Mesothelial cell of epicardium (in vitro differentiated cells): ENCODE results near the gene DHX38. TPM values are rescaled to one million over a fixed set of nuclear protein-coding genes. Genes with fewer than 3 reads are reported as not detected.

Experiments used
- DNase-seq, 2 experiments: peaks; one replicate each; pipeline ENCODE4 v3.0.0; 2021; ENCODE audit warnings: low spot score in 2 of 2; ENCODE audit not compliant: unreplicated experiment in 2 of 2
- H3K27ac Mint-ChIP-seq: 2 replicates; pipeline ENCODE4 v1.8.0; 2021; ENCODE audit warnings: mixed read lengths
- H3K27me3 Mint-ChIP-seq: 2 replicates; pipeline ENCODE4 v1.8.0; 2021; ENCODE audit warnings: low read depth, mixed read lengths
- H3K36me3 Mint-ChIP-seq: 2 replicates; pipeline ENCODE4 v1.8.0; 2021; ENCODE audit warnings: mixed read lengths
- H3K4me1 Mint-ChIP-seq: 2 replicates; pipeline ENCODE4 v1.8.0; 2021; ENCODE audit warnings: mixed read lengths
- H3K4me3 Mint-ChIP-seq: 2 replicates; pipeline ENCODE4 v1.8.0; 2021; ENCODE audit warnings: mild to moderate bottlenecking, moderate library complexity, mixed read lengths
- H3K9me3 Mint-ChIP-seq: 2 replicates; pipeline ENCODE4 v1.8.0; 2021; ENCODE audit warnings: mixed read lengths
- total RNA-seq: library from RNA; stranded (reverse); gene quantifications from 3 replicates; pipeline ENCODE4 v1.2.1, GENCODE V29; 2021
- TF ChIP-seq, protein P1 (sequence below): fragments of 200-600 bp; sonication (generic); IDR thresholded peaks from one replicate; pipeline ENCODE4 v1.5.0; 2021; ENCODE audit warnings: antibody characterized with exemption; ENCODE audit not compliant: unreplicated experiment

The DHX38 gene
- total RNA-seq, 1 donor from 2014 or later: 90.9 TPM

DNA sequence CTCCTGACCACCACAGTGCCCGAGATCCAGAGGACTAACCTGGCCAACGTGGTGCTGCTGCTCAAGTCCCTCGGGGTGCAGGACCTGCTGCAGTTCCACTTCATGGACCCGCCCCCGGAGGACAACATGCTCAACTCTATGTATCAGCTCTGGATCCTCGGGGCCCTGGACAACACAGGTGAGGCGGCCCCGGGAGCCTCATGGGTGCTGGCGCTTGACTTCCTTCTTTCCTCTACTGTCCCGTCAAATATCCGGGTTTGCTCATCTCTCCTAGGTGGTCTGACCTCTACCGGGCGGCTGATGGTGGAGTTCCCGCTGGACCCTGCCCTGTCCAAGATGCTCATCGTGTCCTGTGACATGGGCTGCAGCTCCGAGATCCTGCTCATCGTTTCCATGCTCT is 13.7 kb downstream of the DHX38 start:
- peaks cover 61% of the 10 kb centered on the region for H3K36me3 Mint-ChIP-seq
- no peak overlapping the region for H3K4me3 Mint-ChIP-seq
- TF ChIP-seq, protein P1, sequence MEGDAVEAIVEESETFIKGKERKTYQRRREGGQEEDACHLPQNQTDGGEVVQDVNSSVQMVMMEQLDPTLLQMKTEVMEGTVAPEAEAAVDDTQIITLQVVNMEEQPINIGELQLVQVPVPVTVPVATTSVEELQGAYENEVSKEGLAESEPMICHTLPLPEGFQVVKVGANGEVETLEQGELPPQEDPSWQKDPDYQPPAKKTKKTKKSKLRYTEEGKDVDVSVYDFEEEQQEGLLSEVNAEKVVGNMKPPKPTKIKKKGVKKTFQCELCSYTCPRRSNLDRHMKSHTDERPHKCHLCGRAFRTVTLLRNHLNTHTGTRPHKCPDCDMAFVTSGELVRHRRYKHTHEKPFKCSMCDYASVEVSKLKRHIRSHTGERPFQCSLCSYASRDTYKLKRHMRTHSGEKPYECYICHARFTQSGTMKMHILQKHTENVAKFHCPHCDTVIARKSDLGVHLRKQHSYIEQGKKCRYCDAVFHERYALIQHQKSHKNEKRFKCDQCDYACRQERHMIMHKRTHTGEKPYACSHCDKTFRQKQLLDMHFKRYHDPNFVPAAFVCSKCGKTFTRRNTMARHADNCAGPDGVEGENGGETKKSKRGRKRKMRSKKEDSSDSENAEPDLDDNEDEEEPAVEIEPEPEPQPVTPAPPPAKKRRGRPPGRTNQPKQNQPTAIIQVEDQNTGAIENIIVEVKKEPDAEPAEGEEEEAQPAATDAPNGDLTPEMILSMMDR: no peak
- no peak for DNase-seq
- no peak overlapping the region for H3K27ac Mint-ChIP-seq
- H3K9me3 Mint-ChIP-seq: no peaks in the 10 kb centered on the region
- no peaks in the 10 kb centered on the region for H3K4me1 Mint-ChIP-seq
- no peaks in the 10 kb centered on the region for H3K27me3 Mint-ChIP-seq

DNA sequence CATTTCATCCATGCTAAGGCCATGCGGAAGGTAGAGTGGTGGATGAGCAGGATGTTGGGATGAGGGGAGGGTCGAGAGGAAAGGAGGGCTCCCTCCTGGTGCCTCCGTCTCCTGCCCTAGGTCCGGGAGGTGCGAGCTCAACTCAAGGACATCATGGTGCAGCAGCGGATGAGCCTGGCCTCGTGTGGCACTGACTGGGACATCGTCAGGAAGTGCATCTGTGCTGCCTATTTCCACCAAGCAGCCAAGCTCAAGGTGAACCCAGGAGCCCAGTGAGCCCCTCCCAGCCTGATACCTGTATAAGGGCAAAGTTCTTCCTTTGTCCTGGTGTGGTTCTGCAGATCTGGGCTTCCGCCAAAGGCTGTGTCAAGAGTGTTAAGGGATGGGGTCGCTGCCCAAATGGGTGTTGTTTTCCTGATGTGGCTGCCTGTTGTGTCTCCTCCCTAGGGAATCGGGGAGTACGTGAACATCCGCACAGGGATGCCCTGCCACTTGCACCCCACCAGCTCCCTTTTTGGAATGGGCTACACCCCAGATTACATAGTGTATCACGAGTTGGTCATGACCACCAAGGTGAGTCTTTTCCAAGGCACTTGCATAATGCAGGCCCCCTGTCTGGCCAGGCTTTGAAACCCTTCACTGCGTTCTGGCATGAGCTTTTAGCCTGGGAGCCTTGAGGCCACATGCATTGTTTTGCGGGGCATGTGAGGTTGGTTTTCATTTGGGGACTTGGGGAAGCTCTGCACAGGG is 14.9 kb downstream of the DHX38 start:
- Mint-ChIP-seq H3K27me3 (no peaks in the 10 kb centered on the region), H3K4me1 (no peaks in the 10 kb centered on the region), H3K9me3 (no peaks in the 10 kb centered on the region), H3K36me3 (peaks cover 55% of the 10 kb centered on the region), H3K27ac (no peak overlapping the region), H3K4me3 (no peak overlapping the region)
- DNase-seq: peak in 1 of 2 experiments; percentile 14
- TF ChIP-seq, protein P1: no peak

DNA sequence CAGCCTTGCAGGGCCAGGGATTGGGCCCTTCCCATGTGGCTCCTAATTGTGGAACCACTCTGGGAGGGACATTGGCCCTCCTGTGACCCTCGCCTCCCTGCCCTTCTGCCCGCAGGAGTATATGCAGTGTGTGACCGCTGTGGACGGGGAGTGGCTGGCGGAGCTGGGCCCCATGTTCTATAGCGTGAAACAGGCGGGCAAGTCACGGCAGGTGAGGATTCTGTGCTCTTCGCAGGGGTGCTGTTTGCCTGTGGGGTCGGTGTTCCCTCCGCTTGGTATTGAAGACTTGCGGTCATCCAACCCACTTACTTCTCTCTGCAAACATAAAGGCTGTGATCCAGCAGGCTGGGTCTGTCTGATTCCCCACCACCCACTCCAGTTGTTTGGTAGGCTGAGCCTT is 15.7 kb downstream of the DHX38 start:
- Mint-ChIP-seq H3K27me3 (no peaks in the 10 kb centered on the region), H3K4me1 (no peaks in the 10 kb centered on the region), H3K4me3 (no peak overlapping the region), H3K9me3 (no peaks in the 10 kb centered on the region), H3K36me3 (peaks cover 53% of the 10 kb centered on the region), H3K27ac (no peak overlapping the region)
- no peak for DNase-seq
- TF ChIP-seq, protein P1: no peak

DNA sequence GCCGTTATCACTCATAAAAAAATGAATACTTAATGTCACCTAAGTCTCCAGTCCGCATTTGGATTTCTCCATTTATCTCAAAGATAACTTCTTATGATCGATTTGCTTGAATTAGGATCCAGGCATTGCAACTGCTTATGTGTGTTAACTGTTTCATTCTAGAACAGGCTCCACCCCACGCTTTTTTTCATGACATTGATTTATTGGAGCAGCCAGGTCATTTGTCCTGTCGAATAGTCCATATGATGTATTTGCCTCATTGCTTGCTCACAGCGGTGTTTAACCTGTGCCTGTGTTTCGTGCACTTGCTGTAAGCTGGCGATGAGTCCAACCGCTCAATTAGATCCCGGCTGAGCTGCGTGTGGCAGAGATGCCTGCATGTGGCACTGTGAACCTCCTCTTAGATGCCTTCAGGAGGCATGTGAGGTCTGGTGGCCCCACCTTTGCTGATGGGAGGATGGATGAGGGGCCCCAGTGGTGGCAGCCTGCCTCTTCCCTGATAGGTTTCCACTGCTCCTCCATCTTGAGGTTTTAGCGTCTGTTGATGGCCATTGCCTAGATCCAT is 16.4 kb downstream of the DHX38 start:
- DNase-seq: no peak
- H3K36me3 Mint-ChIP-seq: peaks cover 55% of the 10 kb centered on the region

DNA sequence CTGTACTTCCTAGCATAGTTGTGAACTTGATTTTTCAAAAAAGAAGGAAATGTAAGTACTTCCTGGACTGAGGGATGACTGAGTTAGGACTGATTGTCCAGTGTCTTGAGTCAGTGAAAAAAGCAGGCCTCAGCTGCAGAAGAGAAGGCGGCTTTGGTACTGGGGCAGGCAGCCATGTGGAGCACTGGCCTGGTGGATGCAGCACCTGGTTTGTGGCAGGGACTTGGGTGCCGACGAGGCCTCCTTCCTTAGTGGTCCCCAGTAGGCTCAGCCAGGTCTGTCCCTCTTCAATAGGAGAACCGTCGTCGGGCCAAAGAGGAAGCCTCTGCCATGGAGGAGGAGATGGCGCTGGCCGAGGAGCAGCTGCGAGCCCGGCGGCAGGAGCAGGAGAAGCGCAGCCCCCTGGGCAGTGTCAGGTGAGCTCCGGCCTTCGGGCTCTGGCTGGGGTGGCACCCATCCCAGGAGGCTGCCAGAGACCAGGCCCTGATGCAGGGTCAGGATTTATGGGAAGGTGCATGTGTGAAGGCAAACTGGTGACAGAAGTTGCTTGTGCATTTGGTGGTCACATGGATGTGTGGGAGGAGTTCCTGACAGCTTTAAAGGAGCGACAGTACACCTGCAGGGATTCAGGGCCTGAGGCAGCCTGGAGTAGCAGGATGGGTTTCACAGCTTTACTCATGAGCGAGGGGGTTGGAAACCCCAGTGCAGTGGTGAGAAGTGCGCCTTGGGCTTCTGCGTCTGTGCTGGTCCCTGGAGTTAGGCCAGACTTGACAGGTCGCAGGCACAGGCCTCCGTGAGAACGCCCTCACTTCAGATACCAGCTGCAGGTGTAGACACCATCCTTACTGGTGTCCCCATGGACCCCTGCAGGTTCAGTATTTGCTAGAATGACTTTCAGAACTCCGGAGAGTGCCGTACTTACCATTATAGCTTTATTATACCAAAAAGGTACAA is 17.3 kb downstream of the DHX38 start:
- Mint-ChIP-seq H3K27me3 (no peaks in the 10 kb centered on the region), H3K4me3 (no peak overlapping the region), H3K27ac (no peak overlapping the region), H3K9me3 (peaks cover 9% of the 10 kb centered on the region), H3K4me1 (no peaks in the 10 kb centered on the region), H3K36me3 (peaks cover 50% of the 10 kb centered on the region)
- TF ChIP-seq, protein P1: no peak
- DNase-seq: no peak

More for the DNA sequence above, 16.4 kb downstream of the DHX38 start:
- no peaks in the 10 kb centered on the region for H3K27me3 Mint-ChIP-seq
- H3K27ac Mint-ChIP-seq: no peak overlapping the region
- TF ChIP-seq, protein P1: no peak
- no peaks in the 10 kb centered on the region for H3K4me1 Mint-ChIP-seq
- peaks cover 6% of the 10 kb centered on the region for H3K9me3 Mint-ChIP-seq
- H3K4me3 Mint-ChIP-seq: no peak overlapping the region
